HUES48 (cell line): ENCODE measurements around the gene FBXW4.

ENCODE experiments used
- H3K27ac ChIP-seq: one replicate; pipeline ENCODE4 v1.7.0; 2013; ENCODE audit warnings: low read depth, low read length, inconsistent platforms
- H3K27me3 ChIP-seq: 2 replicates; pipeline ENCODE4 v1.6.1; 2013; ENCODE audit warnings: mild to moderate bottlenecking, low read length; ENCODE audit not compliant: control insufficient read depth, insufficient read depth
- H3K36me3 ChIP-seq: 2 replicates; pipeline ENCODE4 v1.6.1; 2013; ENCODE audit warnings: low read length; ENCODE audit not compliant: control insufficient read depth, insufficient read depth
- H3K4me1 ChIP-seq: 2 replicates; pipeline ENCODE4 v1.6.1; 2013; ENCODE audit warnings: mild to moderate bottlenecking, low read length; ENCODE audit not compliant: control insufficient read depth, insufficient read depth
- H3K4me3 ChIP-seq: 2 replicates; pipeline ENCODE4 v1.5.1; 2013; ENCODE audit warnings: mild to moderate bottlenecking, low read depth, low read length
- H3K9ac ChIP-seq: 2 replicates; pipeline ENCODE4 v1.6.1; 2013; ENCODE audit warnings: mild to moderate bottlenecking, low read depth, low read length, moderate library complexity
- H3K9me3 ChIP-seq: 2 replicates; pipeline ENCODE4 v1.6.1; 2013; ENCODE audit warnings: low read length; ENCODE audit not compliant: control insufficient read depth, insufficient read depth

The FBXW4 gene, protein sequence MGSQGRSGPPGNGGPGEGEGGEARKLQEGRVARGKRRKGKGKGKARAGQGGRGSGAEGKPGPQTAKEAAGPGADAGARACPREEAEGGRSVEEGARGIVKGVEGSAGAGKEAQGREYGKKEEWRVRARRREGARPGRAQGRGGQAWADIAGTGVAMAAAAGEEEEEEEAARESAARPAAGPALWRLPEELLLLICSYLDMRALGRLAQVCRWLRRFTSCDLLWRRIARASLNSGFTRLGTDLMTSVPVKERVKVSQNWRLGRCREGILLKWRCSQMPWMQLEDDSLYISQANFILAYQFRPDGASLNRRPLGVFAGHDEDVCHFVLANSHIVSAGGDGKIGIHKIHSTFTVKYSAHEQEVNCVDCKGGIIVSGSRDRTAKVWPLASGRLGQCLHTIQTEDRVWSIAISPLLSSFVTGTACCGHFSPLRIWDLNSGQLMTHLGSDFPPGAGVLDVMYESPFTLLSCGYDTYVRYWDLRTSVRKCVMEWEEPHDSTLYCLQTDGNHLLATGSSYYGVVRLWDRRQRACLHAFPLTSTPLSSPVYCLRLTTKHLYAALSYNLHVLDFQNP

DNA sequence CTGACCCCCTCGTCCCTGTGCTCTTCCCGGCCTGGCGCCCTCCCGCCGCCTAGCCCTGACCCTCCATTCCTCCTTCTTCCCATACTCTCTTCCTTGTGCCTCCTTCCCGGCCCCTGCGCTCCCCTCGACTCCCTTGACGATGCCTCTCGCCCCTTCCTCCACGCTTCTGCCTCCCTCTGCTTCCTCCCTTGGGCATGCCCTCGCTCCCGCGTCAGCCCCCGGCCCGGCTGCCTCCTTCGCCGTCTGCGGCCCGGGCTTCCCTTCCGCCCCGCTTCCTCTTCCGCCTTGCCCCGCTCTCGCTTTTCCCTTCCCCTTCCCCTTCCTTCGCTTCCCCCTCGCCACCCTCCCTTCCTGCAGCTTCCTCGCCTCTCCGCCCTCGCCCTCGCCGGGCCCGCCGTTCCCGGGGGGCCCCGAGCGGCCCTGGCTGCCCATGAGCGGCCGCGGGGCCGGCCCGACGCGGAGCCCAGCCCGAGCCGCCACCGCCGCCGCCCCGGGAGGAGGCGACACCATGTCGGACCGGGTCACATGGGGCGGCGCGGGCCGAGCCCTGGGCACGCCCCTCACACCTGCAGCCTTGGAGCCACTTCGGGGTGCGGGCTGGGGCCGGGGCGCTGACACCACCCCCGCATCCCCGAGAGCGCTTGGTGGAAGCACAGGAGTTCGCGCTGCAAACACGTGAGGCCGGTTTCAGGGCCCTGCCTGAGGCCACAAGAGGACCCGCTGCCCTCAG lies at the start of gene FBXW4:
Gene FBXW4, minus strand, starts transcription at position 497 of the 730 bp plus-strand sequence. Its CDS starts 65 bp downstream, at position 432.
- Histone ChIP-seq H3K9ac (peak within 1 kb of the TSS; percentile 93), H3K4me1 (peaks cover 20% of the 10 kb centered on the region), H3K27ac (peak within 1 kb of the TSS; percentile 92), H3K27me3 (peaks cover 2% of the 10 kb centered on the region; the same call in 1 of the 2 replicates), H3K4me3 (peak within 1 kb of the TSS; percentile 91), H3K36me3 (no peaks in the 10 kb centered on the region), H3K9me3 (no peaks in the 10 kb centered on the region)

DNA sequence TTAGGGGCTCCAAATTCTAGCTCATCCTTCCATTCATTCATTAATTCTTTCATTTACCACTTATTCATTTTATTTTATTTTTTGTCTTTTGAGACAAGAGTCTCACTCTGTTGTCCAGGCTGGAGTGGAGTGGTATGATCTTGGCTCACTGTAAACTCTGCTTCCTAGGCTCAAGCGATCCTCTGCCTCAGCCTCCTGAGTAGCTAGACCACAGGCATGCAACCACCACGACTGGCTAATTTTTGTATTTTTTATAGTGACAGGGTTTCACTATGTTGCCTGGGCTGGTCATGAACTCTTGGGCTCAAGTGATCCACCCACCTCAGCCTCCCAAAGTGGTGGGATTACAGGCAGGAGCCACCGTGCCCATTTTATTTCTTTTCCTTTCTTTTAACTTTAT lies 49.3 kb upstream of the FBXW4 start:
- Histone ChIP-seq H3K36me3 (no peaks in the 10 kb centered on the region), H3K27ac (no peak overlapping the region), H3K4me1 (peaks cover 11% of the 10 kb centered on the region; the same call in 1 of the 2 replicates), H3K27me3 (no peaks in the 10 kb centered on the region), H3K4me3 (no peak overlapping the region), H3K9ac (no peak overlapping the region), H3K9me3 (no peaks in the 10 kb centered on the region)

DNA sequence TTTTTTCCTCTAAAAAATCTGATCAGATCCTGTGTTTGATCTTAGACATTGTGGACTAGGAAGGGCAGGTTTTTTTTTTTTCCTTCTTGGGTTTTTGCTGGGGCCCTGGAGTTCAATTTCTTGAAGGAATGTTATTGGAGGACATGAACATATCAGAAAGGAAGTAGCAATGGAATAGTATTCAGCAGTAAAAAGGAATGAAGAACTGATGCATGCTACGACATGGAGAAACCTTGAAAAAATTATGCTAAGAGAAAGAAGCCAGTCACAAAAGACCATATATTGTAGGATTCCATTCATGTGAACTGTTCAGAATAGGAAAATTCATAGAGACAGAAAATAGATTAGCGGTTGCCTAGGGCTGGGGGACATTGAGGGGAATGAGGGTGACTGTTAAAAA lies 47.0 kb upstream of the FBXW4 start:
- no peaks in the 10 kb centered on the region for H3K4me1 ChIP-seq
- no peaks in the 10 kb centered on the region for H3K36me3 ChIP-seq
- no peak overlapping the region for H3K9ac ChIP-seq
- no peak overlapping the region for H3K27ac ChIP-seq
- H3K9me3 ChIP-seq = no peaks in the 10 kb centered on the region
- no peaks in the 10 kb centered on the region for H3K27me3 ChIP-seq
- no peak overlapping the region for H3K4me3 ChIP-seq

DNA sequence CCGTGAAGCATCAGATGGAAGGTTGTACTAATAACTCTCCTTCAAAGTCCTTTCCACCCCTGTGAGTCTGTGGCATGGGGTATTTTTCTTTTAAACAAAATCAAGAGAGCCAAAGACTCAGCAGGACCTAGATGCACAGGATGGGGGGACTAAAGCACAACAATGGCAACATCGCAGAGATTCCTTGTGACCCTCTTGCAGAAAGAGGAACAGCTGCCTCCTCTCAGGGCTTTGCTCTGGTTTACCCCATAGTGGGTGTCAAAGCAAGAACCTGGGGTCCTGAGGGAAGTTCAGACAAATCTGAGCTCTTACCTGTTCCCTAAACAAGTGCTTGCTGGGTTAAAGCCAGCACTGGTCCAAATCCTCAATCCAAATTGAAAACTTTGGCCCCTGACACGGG lies 41.7 kb upstream of the FBXW4 start:
- no peak overlapping the region for H3K9ac ChIP-seq

DNA sequence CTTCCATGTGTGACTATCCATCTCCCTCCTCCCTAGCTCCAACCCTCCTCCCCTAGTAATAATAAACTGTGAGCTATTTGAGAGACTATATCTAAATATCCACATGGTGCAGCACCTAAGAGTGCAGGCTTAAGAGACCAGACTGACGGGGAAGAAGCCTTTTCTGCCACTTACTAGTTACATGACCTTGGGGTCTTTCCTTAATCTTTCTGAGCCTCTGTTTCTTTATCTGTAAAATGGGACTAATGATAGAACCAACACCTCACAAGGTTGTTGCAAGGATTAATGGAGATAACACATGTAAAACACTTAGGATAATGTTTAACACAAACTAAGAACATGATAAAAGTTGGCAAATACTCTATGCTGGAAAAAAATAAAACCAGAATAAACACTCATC lies 37.1 kb upstream of the FBXW4 start:
- Histone ChIP-seq H3K9me3 (no peaks in the 10 kb centered on the region), H3K4me1 (no peaks in the 10 kb centered on the region), H3K36me3 (no peaks in the 10 kb centered on the region), H3K27me3 (no peaks in the 10 kb centered on the region), H3K4me3 (no peak overlapping the region), H3K9ac (no peak overlapping the region), H3K27ac (no peak overlapping the region)

More for the DNA sequence above, 41.7 kb upstream of the FBXW4 start:
- no peaks in the 10 kb centered on the region for H3K4me1 ChIP-seq
- H3K27ac ChIP-seq = no peak overlapping the region
- H3K9me3 ChIP-seq = no peaks in the 10 kb centered on the region
- H3K4me3 ChIP-seq = no peak overlapping the region
- H3K36me3 ChIP-seq = no peaks in the 10 kb centered on the region
- H3K27me3 ChIP-seq = no peaks in the 10 kb centered on the region

DNA sequence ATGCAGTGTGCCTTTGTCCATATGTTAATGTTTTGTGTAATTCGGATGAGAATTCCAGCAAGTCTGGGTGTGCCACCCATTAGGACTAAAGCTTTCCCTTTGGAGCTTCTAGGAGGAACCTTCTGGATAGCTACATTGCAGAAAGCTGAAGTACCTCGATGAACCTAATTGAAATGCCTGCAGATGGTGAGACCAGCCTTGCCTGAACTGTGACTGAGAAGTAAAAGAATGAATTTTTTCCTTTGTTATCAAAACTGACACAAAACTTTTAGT lies 31.1 kb upstream of the FBXW4 start:
- Histone ChIP-seq H3K27ac (no peak overlapping the region), H3K9me3 (no peaks in the 10 kb centered on the region), H3K36me3 (no peaks in the 10 kb centered on the region), H3K4me3 (no peak overlapping the region), H3K27me3 (no peaks in the 10 kb centered on the region), H3K4me1 (peaks cover 15% of the 10 kb centered on the region), H3K9ac (no peak overlapping the region)

DNA sequence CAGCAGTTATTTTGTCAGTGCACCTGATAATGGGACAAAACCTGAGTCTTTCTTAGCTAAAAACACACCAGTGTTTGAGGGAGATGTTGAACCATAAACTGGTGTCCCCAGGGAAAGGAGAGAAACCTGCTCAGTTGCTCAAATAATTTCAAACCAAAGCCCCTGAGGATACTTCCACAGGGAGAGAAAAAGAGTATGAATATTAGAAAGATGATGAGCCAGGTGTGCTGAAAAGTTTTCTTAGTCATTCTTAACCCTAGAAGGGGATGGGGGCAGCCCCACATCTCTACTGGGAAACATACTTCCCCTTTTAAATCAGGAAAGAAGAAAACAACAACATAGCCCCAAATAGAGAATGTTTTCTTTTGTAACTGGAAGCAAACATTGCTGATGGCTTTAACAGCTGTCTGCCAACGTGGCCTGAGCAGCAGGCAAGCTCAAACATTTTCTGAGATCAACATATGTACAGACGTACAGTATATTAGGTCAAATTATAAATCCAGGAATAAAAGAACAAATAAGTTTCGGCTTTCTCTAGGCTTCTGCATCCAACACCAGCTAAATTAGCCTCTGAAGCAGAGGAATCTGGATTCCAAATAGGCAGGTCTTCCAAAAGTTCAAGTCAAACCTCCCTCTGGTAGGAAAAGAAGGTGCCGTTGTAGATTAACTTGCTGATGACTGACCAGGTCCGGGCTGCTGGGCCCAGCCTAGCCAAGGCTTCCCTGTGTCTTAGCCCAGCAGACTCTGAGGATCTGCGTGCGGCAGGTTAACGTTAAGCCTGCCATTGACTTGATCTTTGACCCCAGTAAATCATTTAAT lies 30.5 kb upstream of the FBXW4 start:
- Histone ChIP-seq H3K4me3 (no peak overlapping the region), H3K9me3 (no peaks in the 10 kb centered on the region), H3K4me1 (peaks cover 15% of the 10 kb centered on the region), H3K27ac (no peak overlapping the region), H3K27me3 (no peaks in the 10 kb centered on the region), H3K36me3 (no peaks in the 10 kb centered on the region), H3K9ac (no peak overlapping the region)

DNA sequence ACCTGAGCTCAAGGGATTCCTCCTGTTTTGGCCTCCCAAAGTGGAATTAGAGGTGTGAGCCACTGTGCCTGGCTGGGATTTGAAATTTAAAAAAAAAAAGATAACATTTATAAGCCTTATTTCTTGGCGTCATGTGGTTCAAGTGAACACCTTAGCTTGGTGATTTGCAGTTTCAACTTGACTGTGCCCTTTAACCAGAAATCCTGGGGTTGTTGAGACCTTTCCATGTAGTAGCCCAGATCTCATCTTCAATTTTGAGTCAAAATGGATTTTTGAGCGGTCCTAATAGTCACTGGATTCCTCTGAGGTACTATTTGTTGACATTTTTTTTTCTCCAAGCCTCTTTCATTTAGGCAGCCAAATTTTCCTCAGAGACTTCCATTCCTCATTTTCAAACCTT lies 29.5 kb upstream of the FBXW4 start:
- Histone ChIP-seq H3K9me3 (no peaks in the 10 kb centered on the region), H3K27me3 (no peaks in the 10 kb centered on the region), H3K9ac (no peak overlapping the region)

DNA sequence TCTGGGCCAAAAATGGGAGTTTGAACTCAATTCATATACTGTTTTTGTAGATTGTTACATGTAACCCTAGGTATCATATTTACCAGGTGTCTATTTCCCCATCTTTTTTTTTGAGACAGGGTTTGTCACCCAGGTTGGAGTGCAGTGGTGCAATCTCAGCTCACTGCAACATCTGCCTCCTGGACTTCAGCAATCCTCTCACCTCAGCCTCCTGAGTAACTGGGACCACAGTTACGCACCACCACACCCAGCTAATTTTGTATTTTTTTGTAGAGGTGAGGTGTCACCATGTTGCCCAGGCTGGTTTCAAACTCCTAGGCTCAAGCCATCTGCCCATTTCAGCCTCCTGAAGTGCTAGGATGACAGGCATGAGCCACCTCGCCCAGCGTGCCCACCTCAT lies 28.2 kb upstream of the FBXW4 start:
- no peaks in the 10 kb centered on the region for H3K9me3 ChIP-seq
- peaks cover 19% of the 10 kb centered on the region for H3K4me1 ChIP-seq
- H3K27ac ChIP-seq = no peak overlapping the region
- H3K4me3 ChIP-seq = no peak overlapping the region
- H3K9ac ChIP-seq = no peak overlapping the region
- H3K36me3 ChIP-seq = no peaks in the 10 kb centered on the region
- no peaks in the 10 kb centered on the region for H3K27me3 ChIP-seq

More for the DNA sequence above, 29.5 kb upstream of the FBXW4 start:
- Histone ChIP-seq H3K36me3 (no peaks in the 10 kb centered on the region), H3K27ac (no peak overlapping the region), H3K4me1 (peaks cover 19% of the 10 kb centered on the region), H3K4me3 (no peak overlapping the region)

DNA sequence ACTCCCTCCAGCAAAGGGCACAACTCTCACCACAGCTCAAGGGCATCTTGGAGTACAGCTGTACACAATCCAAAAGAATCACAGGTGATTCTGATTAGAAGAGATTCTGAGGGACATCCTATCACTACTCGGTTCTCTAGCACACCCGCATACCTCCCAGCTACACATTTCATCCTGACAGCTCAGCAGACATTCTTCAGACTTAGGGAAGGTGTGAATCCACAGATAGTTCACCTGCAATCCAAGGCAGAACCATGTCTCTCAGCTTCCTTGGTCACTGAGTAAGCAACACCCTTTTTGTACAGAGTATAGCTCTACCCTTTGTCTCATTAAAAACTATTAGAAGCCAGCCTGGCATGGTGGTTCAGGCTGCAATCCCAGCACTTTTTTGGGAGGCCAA lies 26.8 kb upstream of the FBXW4 start:
- Histone ChIP-seq H3K27ac (no peak overlapping the region), H3K4me3 (no peak overlapping the region), H3K4me1 (peaks cover 19% of the 10 kb centered on the region)

More for the DNA sequence above, 26.8 kb upstream of the FBXW4 start:
- Histone ChIP-seq H3K36me3 (no peaks in the 10 kb centered on the region), H3K27me3 (no peaks in the 10 kb centered on the region), H3K9ac (no peak overlapping the region), H3K9me3 (no peaks in the 10 kb centered on the region)
